HepG2 (cell line): ENCODE results near the gene TARP.

Source experiments
- ATAC-seq: fragments of 200-7000 bp; cut with Tn5 transposase; 3 replicates; pipeline ENCODE4 v1.9.1; 2020; ENCODE audit warnings: mild to moderate bottlenecking, moderate library complexity
- BruUV-seq: library from RNA; stranded (reverse); fragments of 400-500 nt; replicated peaks from 2 replicates; lab custom pipeline; 2021; lab: Mats Ljungman, UMichigan
- CTCF ChIA-PET: fragments of 300-600 bp; formaldehyde crosslinking; extraction: SDS; loops from one replicate; lab custom pipeline; 2021; ENCODE audit warnings: low total read pairs, inconsistent platforms, low intra/inter-chr PET ratio; lab: Yijun Ruan, JAX
- POLR2A ChIA-PET: fragments of 350-600 bp; sonication (Branson Sonifier 250); formaldehyde crosslinking; loops from one replicate; lab custom pipeline; 2020; ENCODE audit warnings: antibody characterized with exemption, inconsistent platforms; lab: Yijun Ruan, JAX
- DNase-seq: peaks from one replicate; pipeline ENCODE4 v3.0.0-alpha.2; 2015; ENCODE audit warnings: low spot score
- FAIRE-seq: peaks from 3 replicates; lab custom pipeline; 2011; peaks lifted over from hg19 to GRCh38; lab: Jason Lieb, UNC
- H2AFZ ChIP-seq: one replicate; pipeline ENCODE4 v1.6.1; 2011; ENCODE audit warnings: low read length, inconsistent platforms
- H3K27ac ChIP-seq: fragments of 300-600 bp; 3 replicates; pipeline ENCODE4 v1.8.0; 2011; ENCODE audit warnings: mixed run types, mild to moderate bottlenecking, mixed read lengths, low read length, inconsistent platforms; ENCODE audit not compliant: insufficient read depth; ENCODE audit errors: extremely low read length
- H3K27me3 ChIP-seq, 2 experiments: fragments of 200-600 bp in 1 of 2; 2 replicates in 1 of 2; 3 replicates in 1 of 2; pipeline versions ENCODE4 v1.6.0 to v1.8.0; 2011; ENCODE audit warnings: low read length in 2 of 2, mild to moderate bottlenecking in 2 of 2, moderate library complexity in 2 of 2, inconsistent platforms in 1 of 2; ENCODE audit not compliant: insufficient read depth in 2 of 2, control insufficient read depth in 1 of 2
- H3K36me3 ChIP-seq, 2 experiments: fragments of 200-600 bp in 1 of 2; replicated peaks in 1 of 2; 2 replicates in 1 of 2; 3 replicates in 1 of 2; pipeline versions ENCODE4 v1.5.1 to v1.8.0; 2011; ENCODE audit warnings: low read length in 2 of 2, inconsistent platforms in 1 of 2; ENCODE audit not compliant: insufficient read depth in 2 of 2, control insufficient read depth in 1 of 2
- H3K4me1 ChIP-seq: 2 replicates; pipeline ENCODE4 v1.5.1; 2012; ENCODE audit warnings: low read length, inconsistent platforms; ENCODE audit not compliant: insufficient read depth
- H3K4me2 ChIP-seq: 2 replicates; pipeline ENCODE4 v1.6.0; 2011; ENCODE audit warnings: low read depth, low read length, inconsistent platforms
- H3K4me3 ChIP-seq, 3 experiments: fragments of 200-600 bp in 1 of 3; sonication (generic), shearing (Covaris generic) in 1 of 3; replicated peaks in 1 of 3; 2 replicates each; pipeline ENCODE4 v1.5.1; 2011 to 2016; ENCODE audit warnings: low read length in 3 of 3, inconsistent platforms in 2 of 3, low read depth in 2 of 3, mild to moderate bottlenecking in 2 of 3, control low read depth in 1 of 3, mixed read lengths in 1 of 3; ENCODE audit not compliant: insufficient read depth in 1 of 3
- H3K79me2 ChIP-seq: one replicate; pipeline ENCODE4 v1.6.1; 2011; ENCODE audit warnings: low read length, inconsistent platforms; ENCODE audit not compliant: insufficient read depth
- H3K9ac ChIP-seq: 2 replicates; pipeline ENCODE4 v1.6.0; 2011; ENCODE audit warnings: mild to moderate bottlenecking, low read depth, low read length, inconsistent platforms; ENCODE audit not compliant: insufficient read depth
- H3K9me3 ChIP-seq: 2 replicates; pipeline ENCODE4 v1.5.1; 2012; ENCODE audit warnings: mild to moderate bottlenecking, low read length
- H4K20me1 ChIP-seq: 2 replicates; pipeline ENCODE4 v1.6.0; 2011; ENCODE audit warnings: inconsistent platforms, mild to moderate bottlenecking, low read length, moderate library complexity; ENCODE audit not compliant: insufficient read depth
- BORCS8-MEF2B ChIP-seq: sonication (generic); formaldehyde crosslinking; IDR thresholded peaks from 2 replicates; pipeline ENCODE4 v1.8.0; 2022; ENCODE audit warnings: mild to moderate bottlenecking, missing genetic modification reagents
- DNMT3B ChIP-seq: conservative IDR thresholded peaks from 2 replicates; pipeline ENCODE4 v1.6.1; 2016; ENCODE audit warnings: missing biosample characterization, control low read depth
- HES4 ChIP-seq: sonication (generic); formaldehyde crosslinking; IDR thresholded peaks from 2 replicates; pipeline ENCODE4 v1.9.0; 2021; ENCODE audit warnings: mild to moderate bottlenecking, missing genetic modification reagents, borderline replicate concordance
- ISL2 ChIP-seq: sonication (generic); formaldehyde crosslinking; IDR thresholded peaks from 2 replicates; pipeline ENCODE4 v1.5.0; 2020; ENCODE audit warnings: missing genetic modification reagents
- ONECUT2 ChIP-seq: sonication (generic); formaldehyde crosslinking; IDR thresholded peaks from 2 replicates; pipeline ENCODE4 v1.4.0; 2020; ENCODE audit warnings: missing genetic modification reagents
- PPARG ChIP-seq: conservative IDR thresholded peaks from 2 replicates; pipeline ENCODE4 v1.6.1; 2016; ENCODE audit warnings: missing biosample characterization, missing genetic modification reagents
- RCOR2 ChIP-seq: IDR thresholded peaks from 2 replicates; pipeline ENCODE4 v1.6.1; 2016; ENCODE audit warnings: missing biosample characterization, missing genetic modification reagents
- TEAD3 ChIP-seq: optimal IDR thresholded peaks from 2 replicates; pipeline ENCODE3; 2016; ENCODE audit warnings: borderline replicate concordance
- ZBTB1 ChIP-seq: sonication (generic); formaldehyde crosslinking; IDR thresholded peaks from 2 replicates; pipeline ENCODE4 v1.4.0; 2020; ENCODE audit warnings: missing genetic modification reagents, borderline replicate concordance
- ZBTB10 ChIP-seq: sonication (generic); formaldehyde crosslinking; IDR thresholded peaks from 2 replicates; pipeline ENCODE4 v1.4.0; 2020; ENCODE audit warnings: missing genetic modification reagents, borderline replicate concordance
- ZBTB49 ChIP-seq: sonication (generic); formaldehyde crosslinking; IDR thresholded peaks from 2 replicates; pipeline ENCODE4 v1.4.0; 2020; ENCODE audit warnings: missing genetic modification reagents, borderline replicate concordance
- ZNF326 ChIP-seq: sonication (generic); formaldehyde crosslinking; IDR thresholded peaks from 2 replicates; pipeline ENCODE4 v1.4.0; 2020; ENCODE audit warnings: missing genetic modification reagents, borderline replicate concordance
- ZNF547 ChIP-seq: sonication (generic); formaldehyde crosslinking; IDR thresholded peaks from 2 replicates; pipeline ENCODE4 v1.5.1; 2020; ENCODE audit warnings: mild to moderate bottlenecking, missing genetic modification reagents
- WGBS: methylation state at CpG from one replicate; pipeline ENCODE4 v1.1.6; 2017; ENCODE audit warnings: low lambda C conversion rate; 5-methylcytosine and 5-hydroxymethylcytosine counted together
- in situ Hi-C: cut with HindIII; loops from 2 replicates; pipeline ENCODE4 v1.10.0; 2017; ENCODE audit warnings: low pct_unique_long_range_greater_than_20kb; ENCODE audit not compliant: extremely low pct_ligation_motif_present
- intact Hi-C: fragments of 100-400 bp; cut with micrococcal nuclease; formaldehyde crosslinking; loops from one replicate; pipeline ENCODE4 v1.10.0; 2022; ENCODE audit not compliant: unreplicated experiment

TARP gene

GRCh38 chr7:38312821-38313220, 39.4 kb upstream of the TARP start (continued):
- no peak for TF ChIP-seq ISL2 (CRISPR knock-in tag)
- no peak for TF ChIP-seq ONECUT2 (CRISPR knock-in tag)
- TF ChIP-seq ZBTB10 (CRISPR knock-in tag): no peak

GRCh38 chr7:38311329-38311937, 38.0 kb upstream of the TARP start:
- Histone ChIP-seq H3K4me3 (no peak overlapping the region), H3K9me3 (no peaks in the 10 kb centered on the region), H3K79me2 (no peaks in the 10 kb centered on the region), H3K27me3 (0 out of 5 replicates have a peak, but pooled peaks cover 0 to 7% of the 10 kb centered on the region in 2 experiments), H3K36me3 (no peaks in the 10 kb centered on the region), H3K27ac (no peak overlapping the region), H3K4me1 (no peaks in the 10 kb centered on the region), H3K9ac (no peak overlapping the region), H3K4me2 (no peak overlapping the region), H4K20me1 (no peaks in the 10 kb centered on the region), H2AFZ (no peak overlapping the region)
- BruUV-seq: no TSS peak
- FAIRE-seq: no peak
- CTCF ChIA-PET: no interaction called here
- intact Hi-C loops (no loop called here), in situ Hi-C loops (loop anchor here (25.0 kb wide), 1 partner anchor 199 kb away; no protein-coding TSS in a partner anchor)
- WGBS: 81% methylated on average over 23 of the region's 38 CpGs
- ATAC-seq: no peak
- no peak for DNase-seq
- POLR2A ChIA-PET: no interaction called here
- TF ChIP-seq ZNF547 (no peak), BORCS8-MEF2B (CRISPR knock-in tag) (no peak), HES4 (CRISPR knock-in tag) (no peak), ZBTB1 (CRISPR knock-in tag) (no peak), TEAD3 (CRISPR knock-in tag) (no peak), RCOR2 (CRISPR knock-in tag) (no peak), DNMT3B (CRISPR knock-in tag) (no peak), ZNF326 (CRISPR knock-in tag) (no peak), ZBTB49 (CRISPR knock-in tag) (no peak), PPARG (no peak)
